GM21528 (cell line): ENCODE measurements around the gene TANC2.

ENCODE experiments used
- ATAC-seq: cut with Tn5 transposase; IDR thresholded peaks from one replicate; pipeline ENCODE4 v1.9.1; 2021; ENCODE audit warnings: mild to moderate bottlenecking, moderate library complexity; ENCODE audit not compliant: unreplicated experiment, low FRiP score

TANC2 gene

DNA sequence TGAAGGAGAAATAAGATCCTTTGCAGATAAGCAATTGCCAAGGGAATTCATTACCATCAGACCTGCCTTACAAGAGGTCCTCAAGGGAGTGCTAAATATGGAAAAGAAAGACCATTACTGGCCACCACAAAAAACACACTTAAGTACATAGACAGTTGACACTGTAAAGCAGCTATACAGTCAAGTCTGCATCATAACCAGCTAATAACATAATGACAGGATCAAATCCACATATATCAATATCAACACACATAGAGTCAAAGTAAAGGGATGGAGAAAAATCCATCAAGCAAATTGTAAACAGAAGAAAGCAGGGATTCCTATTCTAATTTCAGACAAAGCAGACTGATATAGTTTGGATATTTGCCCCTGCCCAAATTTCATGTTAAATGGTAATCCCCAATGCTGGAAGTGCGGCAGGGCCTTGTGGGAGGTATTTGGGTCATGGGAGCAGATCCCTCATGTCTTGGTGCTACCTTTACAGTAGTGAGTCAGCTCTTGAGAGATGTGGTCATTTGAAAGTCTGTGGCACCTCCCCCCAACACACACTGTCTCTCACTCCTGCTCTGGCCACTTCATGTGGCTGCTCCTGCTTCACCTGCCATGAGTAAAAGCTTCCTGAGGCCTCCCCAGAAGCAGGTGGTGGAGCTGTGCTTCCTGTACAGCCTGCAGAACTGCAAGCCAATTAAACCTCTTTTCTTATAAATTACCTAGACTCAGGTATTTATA lies 32.8 kb downstream of the TANC2 start:
- ATAC-seq = no peak

- no peak for ATAC-seq
Measured at GRCh38 chr17:62999736-63000135, 33.7 kb downstream of the TANC2 start.

DNA sequence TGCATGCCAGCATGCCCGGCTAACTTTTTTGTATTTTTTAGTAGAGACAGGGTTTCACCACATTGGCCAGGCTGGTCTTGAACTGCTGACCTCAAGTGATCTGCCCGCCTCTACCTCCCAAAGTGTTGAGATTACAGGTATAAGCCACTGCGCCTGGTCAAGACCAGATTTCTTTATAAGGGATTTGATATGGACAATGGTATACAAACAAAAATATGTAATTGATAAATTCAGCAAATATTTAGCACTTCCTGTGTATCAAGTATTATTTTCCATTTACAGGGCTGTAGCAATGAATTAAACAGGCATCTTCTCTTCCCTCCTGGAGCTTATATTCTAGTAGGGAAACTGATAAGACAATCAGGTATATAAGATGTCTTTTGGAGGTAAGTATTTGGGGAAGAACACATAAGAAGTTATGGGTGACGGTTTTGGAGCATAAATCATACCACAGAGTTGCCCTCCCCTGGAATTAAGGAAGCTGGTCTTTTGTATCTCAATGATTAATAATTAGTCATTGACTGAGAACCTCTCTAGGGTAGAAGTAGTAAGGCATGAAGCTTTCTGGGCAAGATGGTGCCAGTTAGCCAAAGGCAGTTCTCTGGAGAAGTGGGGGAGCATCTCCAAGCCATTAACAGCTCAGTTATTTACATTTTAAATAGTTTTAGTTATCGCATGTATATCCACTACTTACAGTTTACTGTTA lies 35.8 kb downstream of the TANC2 start:
- no peak for ATAC-seq

DNA sequence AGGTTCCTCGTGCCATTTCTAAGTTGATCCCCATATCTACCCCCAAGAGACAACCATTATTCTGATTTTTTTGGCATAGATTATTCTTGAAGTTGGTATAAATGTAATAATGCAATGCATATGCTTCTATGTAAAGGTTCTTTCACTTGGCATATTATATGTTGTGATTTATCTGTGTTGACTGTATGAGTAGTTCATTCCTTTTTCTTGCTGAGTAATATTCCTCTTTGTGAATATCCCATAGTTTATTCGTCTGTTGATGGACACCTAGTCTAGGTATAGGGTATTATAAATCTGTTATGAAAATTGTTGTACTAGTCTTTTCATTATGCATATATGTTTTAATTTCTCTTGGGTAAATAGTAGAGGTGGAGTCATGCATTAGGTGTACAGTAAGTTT lies 36.6 kb downstream of the TANC2 start:
- ATAC-seq = no peak

DNA sequence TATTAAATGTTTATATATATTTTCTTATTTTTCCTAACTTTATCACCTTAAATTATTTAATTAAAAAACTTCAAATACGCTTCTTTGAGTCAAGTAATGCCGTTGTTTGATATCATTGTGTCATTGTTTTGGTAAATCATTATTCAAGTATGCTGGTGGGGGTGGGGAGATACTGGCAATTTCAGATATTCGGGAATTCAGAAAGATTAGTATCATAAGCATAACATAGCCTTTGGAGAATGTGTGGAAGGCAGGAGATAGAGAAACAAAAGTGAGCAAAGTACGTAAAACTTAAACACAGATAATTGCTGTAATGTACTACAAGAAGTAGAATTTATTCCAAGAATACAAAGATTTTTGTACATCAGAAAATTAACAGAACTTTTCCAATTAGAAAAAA lies 49.8 kb downstream of the TANC2 start:
- no peak for ATAC-seq
